HG02852 (cell line): ENCODE results near the gene FGF23.

Experiments
- ATAC-seq: cut with Tn5 transposase; IDR thresholded peaks from one replicate; pipeline ENCODE4 v1.9.1; 2021; ENCODE audit warnings: mild to moderate bottlenecking, moderate library complexity; ENCODE audit not compliant: unreplicated experiment

The FGF23 gene

GRCh38 chr12:4320497-4320852, 59.0 kb downstream of the FGF23 start:
- ATAC-seq: peak; percentile 38
